Stimulated activated CD4-positive, alpha-beta T cell treated with anti-CD3 and anti-CD28 coated beads, Interleukin-1b, Interleukin-23, amount 100 ng/mL, for 4 hours (primary cell): ENCODE data around the gene ZNF618.

ENCODE experiments used
- DNase-seq, 2 donors: peaks; one replicate each; pipeline ENCODE4 v3.0.0-alpha.2; 2020; ENCODE audit warnings: low read depth in 2 of 2

Gene ZNF618

GRCh38 chr9:113882636-113883164, 6.6 kb downstream of the ZNF618 start:
- no peak for DNase-seq

- DNase-seq: no peak
Measured at GRCh38 chr9:113885183-113886025, 9.3 kb downstream of the ZNF618 start.

GRCh38 chr9:113886026-113886369, 9.9 kb downstream of the ZNF618 start:
- no peak for DNase-seq

GRCh38 chr9:113886466-113886865, 10.4 kb downstream of the ZNF618 start:
- DNase-seq: no peak

GRCh38 chr9:113886933-113887332, 10.8 kb downstream of the ZNF618 start:
- DNase-seq: no peak

GRCh38 chr9:113887436-113887835, 11.3 kb downstream of the ZNF618 start:
- no peak for DNase-seq

GRCh38 chr9:113888336-113888735, 12.2 kb downstream of the ZNF618 start:
- no peak for DNase-seq

GRCh38 chr9:113888976-113889375, 12.9 kb downstream of the ZNF618 start:
- no peak for DNase-seq

- DNase-seq: no peak
Measured at GRCh38 chr9:113890704-113891103, 14.6 kb downstream of the ZNF618 start.

GRCh38 chr9:113892861-113893491, 16.9 kb downstream of the ZNF618 start:
- no peak for DNase-seq

- DNase-seq: no peak
Measured at GRCh38 chr9:113894166-113894565, 18.1 kb downstream of the ZNF618 start.

GRCh38 chr9:113895526-113895925, 19.4 kb downstream of the ZNF618 start:
- no peak for DNase-seq

GRCh38 chr9:113896713-113897112, 20.6 kb downstream of the ZNF618 start:
- DNase-seq: no peak

- no peak for DNase-seq
Measured at GRCh38 chr9:113898151-113898550, 22.0 kb downstream of the ZNF618 start.

- no peak for DNase-seq
Measured at GRCh38 chr9:113898596-113898995, 22.5 kb downstream of the ZNF618 start.

- DNase-seq: no peak
Measured at GRCh38 chr9:113899205-113899604, 23.1 kb downstream of the ZNF618 start.

GRCh38 chr9:113901221-113901688, 25.1 kb downstream of the ZNF618 start:
- DNase-seq: no peak

GRCh38 chr9:113903514-113904077, 27.5 kb downstream of the ZNF618 start:
- DNase-seq: no peak

- DNase-seq: no peak
Measured at GRCh38 chr9:113906411-113907110, 30.5 kb downstream of the ZNF618 start.

GRCh38 chr9:113907282-113907681, 31.2 kb downstream of the ZNF618 start:
- no peak for DNase-seq

- DNase-seq: no peak
Measured at GRCh38 chr9:113909421-113909820, 33.3 kb downstream of the ZNF618 start.

- DNase-seq: no peak
Measured at GRCh38 chr9:113910036-113910639, 34.0 kb downstream of the ZNF618 start.
